ENCODE data around the gene MRPL37. TPM values are rescaled to one million over a fixed set of nuclear protein-coding genes. Genes with fewer than 3 reads are reported as not detected.

MRPL37 gene
- total and polyA plus RNA-seq, 2 of the 8 experiments (the other 6 are each of a cell fraction or from before 2014, with no cell fraction given), result 45.5 to 126 TPM

- H3K18ac ChIP-seq (ENCODE audit: extremely low read depth, low read length), result no peak overlapping the region; the same call in 1 of the 2 replicates
- H2BK5ac ChIP-seq (ENCODE audit: low read depth, low read length), result peak overlapping the region; percentile 44; the same call in 1 of the 2 replicates
- no peak overlapping the region for H2AK5ac ChIP-seq (ENCODE audit: low read depth, low read length)
- FAIRE-seq, result no peak
- peaks cover under 1 to 17% (median 12%) of the 10 kb centered on the region in 4 experiments; a peak in 5 of 8 replicates for H3K36me3 ChIP-seq (ENCODE audit: control insufficient read depth in 2 of 4, insufficient read depth in 4 of 4, low read length in 3 of 4)
- TF ChIP-seq RAD21 (IDR thresholded peaks at IDR 0.05 in 1 of 2, conservative IDR thresholded peaks at IDR 0.05 in 1 of 2; ENCODE audit: low read depth in 2 of 2, low read length in 2 of 2), result no peak
- TF ChIP-seq POLR2AphosphoS5 (IDR thresholded peaks at IDR 0.05; ENCODE audit: low read depth, low read length), result no peak
- no peak for TF ChIP-seq TBP (IDR thresholded peaks at IDR 0.05; ENCODE audit: low read depth, low read length)
- no peak for TF ChIP-seq KDM5A (IDR thresholded peaks at IDR 0.05; ENCODE audit: low read length)
- no peak overlapping the region for H4K5ac ChIP-seq (ENCODE audit: insufficient read length, low read depth, low read length)
- no peak overlapping the region for H2BK15ac ChIP-seq (ENCODE audit: low read length)
- ChIA-PET CTCF (ENCODE audit: partially characterized antibody) (interaction anchor here (1.2 to 2.1 kb wide), 2 partner anchors 15 to 29 kb away, joined by 3 to 4 read pairs; no protein-coding TSS in a partner anchor), POLR2A (ENCODE audit: partially characterized antibody) (no interaction called here)
- no peaks in the 10 kb centered on the region for H3K23me2 ChIP-seq (ENCODE audit: low read depth, low read length)
- H3K4me3 ChIP-seq (ENCODE audit: extremely low read depth in 1 of 4, insufficient read depth in 2 of 4, low read depth in 3 of 4, low read length in 4 of 4), result no peak overlapping the region
- H3K4ac ChIP-seq (replicated peaks; ENCODE audit: insufficient read length, low read depth, low read length), result no peak overlapping the region
- no peak overlapping the region for H3K56ac ChIP-seq (replicated peaks; ENCODE audit: insufficient read length, low read depth, low read length)
- H3K27me3 ChIP-seq (replicated peaks in 1 of 4; ENCODE audit: control insufficient read depth in 3 of 4, extremely low read depth in 1 of 4, insufficient read depth in 3 of 4, low read length in 3 of 4), result no peaks in the 10 kb centered on the region; a peak in 1 of 7 replicates
- 91% methylated on average over 11 of the region's 11 CpGs; no CpG with 5 or more reads in 1 of the 2 experiments for WGBS, 2 experiments (ENCODE audit: extremely low coverage in 1 of 2, insufficient coverage in 1 of 2, insufficient read length in 1 of 2, insufficient replicate concordance in 2 of 2, low coverage in 1 of 2, low lambda C conversion rate in 2 of 2, missing lambda C conversion rate in 1 of 2)
- H3K4me2 ChIP-seq (ENCODE audit: insufficient read depth in 1 of 2, low read depth in 2 of 2, low read length in 2 of 2), result no peak overlapping the region
- H3K23ac ChIP-seq (ENCODE audit: insufficient read length), result no peak overlapping the region
- H4K20me1 ChIP-seq (replicated peaks in 1 of 2; ENCODE audit: control insufficient read depth in 1 of 2, insufficient read depth in 2 of 2, low read length in 2 of 2), result peaks cover 7 to 10% of the 10 kb centered on the region in 2 experiments
- no peak overlapping the region for H2BK12ac ChIP-seq (ENCODE audit: low read depth, low read length)
- no peaks in the 10 kb centered on the region for H3K9me3 ChIP-seq (ENCODE audit: insufficient read depth in 2 of 2, low read depth in 1 of 2, low read length in 1 of 2)
- no peak overlapping the region for H3K27ac ChIP-seq (ENCODE audit: low read depth, low read length)
- H3K14ac ChIP-seq (ENCODE audit: insufficient read length), result no peak overlapping the region
- DNase-seq (ENCODE audit: low read depth in 1 of 2, low spot score in 2 of 2), result no peak
- no peak overlapping the region for H4K91ac ChIP-seq (replicated peaks; ENCODE audit: insufficient read length, low read length)
- H2AFZ ChIP-seq (ENCODE audit: low read length), result no peak overlapping the region
- no peak overlapping the region; a peak in 1 of 7 replicates for H3K9ac ChIP-seq (replicated peaks in 1 of 4; ENCODE audit: extremely low read depth in 1 of 4, low read depth in 3 of 4, low read length in 3 of 4)
- H3K79me2 ChIP-seq (ENCODE audit: control insufficient read depth in 1 of 2, insufficient read depth in 2 of 2, low read length in 2 of 2), result no peaks in the 10 kb centered on the region
- no peak overlapping the region; the same call in 1 of the 2 replicates for H2BK20ac ChIP-seq (ENCODE audit: low read length)
- H4K8ac ChIP-seq (ENCODE audit: extremely low read depth, insufficient read depth, low read length), result no peak overlapping the region; the same call in 1 of the 2 replicates
- H2BK120ac ChIP-seq (replicated peaks; ENCODE audit: low read depth, low read length), result no peak overlapping the region
- no peaks in the 10 kb centered on the region; a peak in 1 of 7 replicates for H3K4me1 ChIP-seq (replicated peaks in 1 of 4; ENCODE audit: control insufficient read depth in 3 of 4, insufficient read depth in 4 of 4, low read length in 3 of 4)
- peaks cover 3% of the 10 kb centered on the region; the same call in 1 of the 2 replicates for H3K79me1 ChIP-seq (ENCODE audit: low read depth, low read length)
Measured at GRCh38 chr1:54247863-54248515, 48.0 kb downstream of the MRPL37 start.

Measured in H1 (cell line).